NCI-H774 (cell line): ENCODE measurements around the gene ST7.
"Not testable (repeated sequence)": the region's sequence is repeated elsewhere in the genome, so short reads cannot be mapped to it uniquely, and the experiment has no call there.

Source experiments
- DNase-seq: peaks from one replicate; lab custom pipeline; 2025; lab: John Stamatoyannopoulos, UW

Gene ST7

DNA sequence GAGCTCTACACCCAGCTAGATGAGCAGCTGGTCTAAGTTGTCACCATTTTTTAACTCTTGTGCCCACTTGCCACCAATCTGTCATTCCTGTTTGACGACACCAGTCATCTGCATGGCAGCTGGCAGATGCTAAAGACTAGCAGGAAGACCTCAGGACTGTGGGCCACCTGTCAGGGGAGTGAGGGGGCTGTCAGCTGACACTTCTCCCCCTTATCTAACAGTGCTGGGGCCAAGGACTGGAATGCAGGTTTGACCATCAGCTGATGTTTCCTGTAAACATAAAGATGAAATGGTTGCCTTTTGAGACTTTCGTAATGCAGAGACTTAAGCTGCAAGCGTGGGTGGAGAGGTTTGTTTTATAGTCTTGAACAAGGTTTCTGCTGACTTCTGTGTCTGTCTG is 276.0 kb downstream of the ST7 start:
- DNase-seq, result no peak

DNA sequence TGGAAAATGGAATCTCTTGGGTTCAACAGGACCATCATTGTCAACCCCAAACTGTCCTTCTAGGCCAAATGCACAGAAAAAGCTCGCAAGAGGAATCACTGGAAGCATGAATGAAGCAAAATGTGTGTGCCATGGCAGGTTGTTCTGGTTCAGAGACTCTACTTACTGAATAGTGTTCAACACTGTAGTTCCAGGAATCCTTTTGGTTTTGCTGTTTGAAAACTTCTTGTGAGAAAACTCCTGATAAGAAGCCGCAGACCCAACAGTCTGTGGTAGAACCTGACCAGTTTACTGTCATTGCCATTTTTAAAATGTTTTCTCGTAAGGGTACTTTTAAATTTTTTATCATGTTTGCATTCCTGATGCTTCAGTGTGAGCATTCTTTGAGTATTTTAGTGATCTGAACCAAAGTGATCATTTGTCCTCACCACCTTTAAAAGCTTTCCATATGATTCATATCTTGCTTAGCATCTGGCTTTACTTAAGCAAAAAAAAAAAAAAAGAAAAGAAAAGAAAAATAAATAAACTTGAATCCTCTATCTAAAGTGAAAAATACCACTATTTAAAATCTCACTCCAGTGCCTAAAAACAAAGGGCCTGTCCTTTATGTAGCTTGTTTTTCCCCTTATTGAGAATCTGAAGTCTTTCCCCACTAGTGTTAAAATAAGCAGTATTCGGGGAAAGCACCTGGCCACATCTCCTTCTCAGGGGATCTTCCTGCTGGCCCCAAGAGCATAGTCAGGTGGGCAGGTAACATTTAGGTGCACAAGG is 277.2 kb downstream of the ST7 start:
- no peak for DNase-seq

DNA sequence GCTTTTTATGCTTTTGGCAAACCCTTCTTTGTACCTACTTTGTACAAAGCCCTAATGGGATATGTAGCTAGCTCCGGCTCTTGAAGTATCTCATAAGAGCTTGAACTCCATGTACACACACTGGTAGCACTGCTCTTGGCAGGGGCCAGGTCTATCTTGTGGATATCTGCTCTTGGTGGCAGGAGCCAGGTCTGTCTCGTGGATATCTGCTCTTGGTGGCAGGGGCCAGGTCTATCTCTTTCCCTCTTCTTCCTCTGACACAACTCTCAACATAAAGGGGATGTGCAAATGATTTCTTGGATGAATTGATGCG is 277.7 kb downstream of the ST7 start:
- DNase-seq, result no peak

DNA sequence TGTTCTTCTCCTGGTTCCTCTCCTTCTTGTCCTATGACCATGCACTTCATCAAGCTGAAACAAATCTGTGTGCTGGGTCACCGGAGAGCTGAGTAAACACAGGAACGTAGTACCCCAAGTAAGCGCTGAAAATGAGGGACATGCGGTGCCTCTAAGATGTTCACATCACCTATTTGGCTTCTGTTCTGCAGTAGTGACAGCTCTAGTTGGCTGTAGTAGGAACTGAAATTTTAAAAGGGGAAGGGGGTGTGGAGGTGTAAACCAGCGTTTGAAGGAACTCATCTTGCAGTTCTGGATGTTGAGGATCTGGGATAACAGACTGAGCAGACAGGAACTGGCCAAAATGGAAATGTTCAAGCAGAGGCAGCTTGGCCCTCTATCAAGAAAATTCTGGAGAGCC is 284.3 kb downstream of the ST7 start:
- DNase-seq, result no peak

DNA sequence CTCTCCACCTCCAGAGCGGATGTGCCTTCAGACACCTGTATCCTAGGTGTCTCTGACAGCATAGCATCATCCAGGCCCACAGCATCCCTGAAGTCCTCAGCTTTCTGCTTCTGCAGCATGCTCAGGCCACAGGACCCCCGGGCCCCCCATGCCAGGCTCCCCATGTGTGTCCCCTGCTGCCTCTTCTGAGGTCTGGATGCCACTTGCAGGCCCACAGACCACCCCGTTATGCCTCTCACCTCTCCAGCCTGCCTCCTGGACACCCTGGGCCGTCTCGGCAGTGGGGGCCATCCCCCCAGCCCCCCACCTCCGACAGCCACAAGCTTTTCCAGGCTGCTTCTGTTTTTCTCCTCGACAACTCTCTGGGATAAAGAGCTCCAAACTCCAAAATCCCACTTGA is 285.2 kb downstream of the ST7 start:
- DNase-seq, result no peak

DNA sequence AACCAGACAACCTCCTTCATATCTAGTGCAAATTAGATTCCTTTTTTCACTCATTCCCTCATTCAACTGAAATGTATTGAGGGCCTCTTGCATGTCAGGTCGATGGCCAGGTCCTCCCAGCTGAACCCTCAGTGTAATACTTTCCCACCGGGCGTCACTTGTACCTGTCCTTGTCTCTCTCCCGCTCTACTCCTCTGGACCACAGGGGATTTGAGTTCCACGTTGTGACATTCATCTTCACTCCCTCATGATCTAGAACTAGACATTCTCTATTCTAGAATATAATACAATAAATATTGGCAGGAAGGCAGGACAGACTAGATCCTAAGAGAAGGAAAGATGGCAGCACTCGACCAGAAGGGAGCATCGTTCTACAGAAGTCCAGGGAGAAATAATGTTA is 285.6 kb downstream of the ST7 start:
- no peak for DNase-seq

DNA sequence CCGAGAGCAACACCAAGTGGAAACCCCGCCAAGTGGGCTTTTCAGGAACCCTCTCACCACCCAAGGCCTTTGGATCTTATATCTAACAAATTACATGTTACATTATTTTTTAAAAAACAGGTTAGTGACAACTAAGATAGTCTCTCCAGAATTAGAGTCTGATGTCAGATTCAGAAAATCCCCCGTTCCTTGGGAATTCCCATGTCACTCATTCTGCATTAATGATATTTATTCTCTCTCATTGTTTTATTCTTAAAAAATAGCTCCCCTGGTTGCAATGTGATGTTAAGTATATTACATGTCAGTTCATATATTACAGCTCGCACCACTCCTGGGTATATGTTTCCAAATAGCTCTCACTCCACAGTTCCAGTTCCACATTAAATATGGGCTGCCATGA is 287.8 kb downstream of the ST7 start:
- no peak for DNase-seq

DNA sequence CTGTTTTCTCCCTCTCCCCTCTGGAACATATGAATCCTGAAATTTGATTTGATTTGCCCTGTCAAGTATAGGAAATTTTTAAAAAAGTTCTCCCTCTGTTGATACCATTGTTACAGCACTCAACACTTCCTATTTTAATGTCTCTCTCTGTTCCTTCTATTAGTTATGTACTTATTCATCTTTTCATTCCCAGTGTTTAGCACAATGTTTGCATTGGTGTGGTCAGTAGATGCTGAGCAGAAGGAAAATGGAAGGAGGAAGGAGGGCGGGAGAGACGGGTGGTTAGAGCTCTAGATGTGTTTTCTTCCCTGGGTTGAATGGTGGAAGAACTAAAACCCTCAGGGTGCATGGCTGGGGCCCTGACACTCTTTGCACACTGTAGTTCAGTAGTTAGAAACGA is 290.1 kb downstream of the ST7 start:
- DNase-seq, result no peak

DNA sequence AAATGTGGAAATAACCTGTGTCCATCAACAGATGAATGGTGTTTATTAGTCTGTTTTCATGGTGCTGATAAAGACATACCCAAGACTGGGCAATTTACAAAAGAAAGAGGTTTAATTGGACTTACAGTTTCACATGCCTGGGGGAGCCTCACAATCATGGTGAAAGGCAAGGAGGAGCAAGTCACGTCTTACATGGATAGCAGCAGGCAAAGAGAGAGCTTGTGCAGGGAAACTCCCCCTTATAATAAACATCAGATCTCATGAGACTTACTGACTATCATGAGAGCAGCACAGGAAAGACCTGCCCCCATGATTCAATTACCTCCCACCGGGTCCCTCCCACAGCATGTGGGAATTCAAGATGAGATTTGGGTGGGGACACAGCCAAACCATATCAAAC is 292.4 kb downstream of the ST7 start:
- DNase-seq, result not testable (repeated sequence)

DNA sequence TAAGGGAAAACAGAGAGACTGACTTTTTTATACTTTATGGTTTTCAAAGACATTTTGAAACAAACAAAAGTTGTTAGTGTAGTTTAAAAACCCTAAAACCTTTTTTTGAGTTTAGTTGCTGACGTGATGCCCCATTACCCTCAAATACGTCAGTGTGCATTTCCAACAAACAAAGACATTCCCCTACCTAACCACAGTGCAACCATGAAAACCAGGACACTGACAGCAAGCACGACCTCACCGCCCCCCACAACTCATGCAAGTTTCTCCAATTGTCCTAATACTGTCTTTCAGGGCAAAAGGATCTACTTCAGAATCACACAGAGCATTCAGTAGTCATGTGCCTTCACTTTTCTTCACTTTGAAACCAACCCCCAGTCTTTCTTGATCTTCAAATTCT is 294.5 kb downstream of the ST7 start:
- no peak for DNase-seq

DNA sequence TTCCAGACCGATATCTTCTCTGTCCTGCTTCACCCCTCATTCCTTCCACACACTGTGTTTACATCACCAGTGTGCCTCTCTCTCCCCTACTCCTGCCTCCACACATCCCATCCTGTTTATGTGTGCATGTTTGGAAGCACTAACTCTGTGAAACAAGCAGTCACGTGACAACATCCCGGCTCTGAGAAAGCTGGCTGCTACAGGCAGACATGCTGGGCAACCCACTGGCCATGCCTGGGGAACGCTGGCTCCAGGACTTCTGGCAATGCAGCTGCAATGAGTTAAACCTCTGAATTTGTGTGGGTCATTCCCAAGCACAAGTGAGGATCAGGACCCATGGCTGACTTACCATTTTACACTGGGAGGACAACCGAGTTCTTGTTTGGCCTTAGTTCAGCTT is 295.5 kb downstream of the ST7 start:
- no peak for DNase-seq

DNA sequence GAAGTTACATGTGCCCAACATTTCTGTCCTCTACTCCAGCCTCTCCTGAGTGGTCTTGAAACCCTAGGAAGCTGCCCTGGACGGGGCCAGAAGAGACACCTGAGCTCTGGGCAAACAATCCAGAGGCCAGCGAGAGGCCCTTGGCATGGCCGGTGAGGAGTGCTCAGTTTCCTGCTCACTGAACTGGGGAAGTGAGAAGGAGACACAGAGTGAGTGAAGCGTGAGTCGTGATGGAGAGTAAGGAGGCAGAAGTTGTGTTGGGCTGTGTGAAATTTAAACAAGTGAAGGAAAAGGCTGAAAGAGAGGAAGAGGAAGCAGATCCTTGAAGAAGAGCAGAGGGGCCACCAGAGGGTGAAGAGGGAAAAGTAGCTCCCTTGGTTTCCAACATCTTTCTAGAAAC is 296.4 kb downstream of the ST7 start:
- no peak for DNase-seq

DNA sequence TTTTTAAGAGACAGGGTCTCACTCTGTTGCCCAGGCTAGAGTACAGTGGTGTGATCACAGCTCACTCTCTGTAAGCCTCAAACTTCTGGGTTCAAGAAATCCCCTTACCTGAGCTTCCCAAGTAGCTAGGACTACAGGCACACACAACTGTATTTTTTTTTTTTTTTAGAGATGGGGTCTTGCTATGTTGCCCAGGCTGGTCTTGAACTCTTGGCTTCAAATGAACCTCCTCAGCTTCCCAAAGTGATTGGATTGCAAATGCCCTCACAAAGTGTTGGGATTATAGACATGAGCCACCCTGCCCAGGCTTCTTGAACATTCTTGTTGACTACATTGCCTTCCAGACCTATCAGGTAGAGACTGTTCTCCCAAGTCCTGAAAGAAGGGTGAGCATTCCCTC is 296.9 kb downstream of the ST7 start:
- no peak for DNase-seq

DNA sequence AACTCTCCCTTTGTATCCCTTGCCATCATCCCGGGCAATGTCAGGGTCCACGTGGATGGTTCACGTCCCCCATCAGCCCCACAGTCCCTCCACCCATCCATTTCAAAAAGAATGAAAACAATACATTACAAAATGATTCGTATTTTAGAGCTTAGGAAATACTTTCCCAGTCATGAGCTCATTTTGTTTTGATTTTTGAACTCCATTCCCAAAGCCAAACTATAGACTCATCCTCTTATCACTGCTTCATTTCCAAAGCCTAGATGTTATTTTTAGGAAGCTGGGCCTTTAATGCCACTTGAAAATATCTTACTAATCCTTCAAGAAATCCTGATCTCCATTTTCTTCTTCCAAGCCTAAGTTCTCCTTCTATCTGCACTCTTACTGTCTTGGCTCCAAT is 297.5 kb downstream of the ST7 start:
- DNase-seq, result no peak

DNA sequence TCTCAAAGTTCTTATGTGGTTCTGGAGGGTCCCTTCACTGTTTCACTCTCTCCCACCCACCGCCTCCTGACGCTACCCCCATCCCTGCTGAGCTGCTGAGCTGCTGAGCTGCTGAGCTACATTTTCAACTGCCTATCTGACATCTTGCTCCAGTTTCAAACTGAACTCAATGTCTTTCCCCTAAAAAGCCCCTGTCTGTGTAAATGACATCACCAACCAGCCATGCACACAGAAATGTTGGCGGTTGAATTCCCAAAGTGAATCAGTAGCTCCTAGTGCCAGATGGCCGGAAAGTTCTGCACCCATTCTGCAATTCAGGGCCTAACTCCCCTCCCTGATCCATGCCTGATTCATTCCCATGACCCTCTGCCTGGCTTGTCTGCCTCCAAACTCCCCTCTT is 298.4 kb downstream of the ST7 start:
- no peak for DNase-seq

DNA sequence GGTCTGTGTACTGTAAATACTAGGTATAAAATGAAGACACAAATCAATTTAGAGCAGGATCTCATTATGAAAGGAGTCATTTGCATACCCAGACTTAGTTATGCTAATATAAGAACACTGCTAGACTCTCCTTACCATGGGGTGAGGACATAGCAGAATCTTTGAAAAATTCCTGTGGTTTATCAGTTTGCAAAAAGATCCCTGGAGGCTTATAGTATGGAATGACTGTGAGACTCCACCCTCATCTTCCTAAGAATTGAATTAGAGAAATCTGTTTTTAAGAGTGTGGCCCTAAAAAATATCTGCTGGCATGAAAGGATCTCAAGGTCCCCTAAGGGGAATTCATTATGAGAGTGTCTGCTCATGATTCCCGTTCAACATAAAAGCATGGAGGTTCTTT is 306.3 kb downstream of the ST7 start:
- no peak for DNase-seq

DNA sequence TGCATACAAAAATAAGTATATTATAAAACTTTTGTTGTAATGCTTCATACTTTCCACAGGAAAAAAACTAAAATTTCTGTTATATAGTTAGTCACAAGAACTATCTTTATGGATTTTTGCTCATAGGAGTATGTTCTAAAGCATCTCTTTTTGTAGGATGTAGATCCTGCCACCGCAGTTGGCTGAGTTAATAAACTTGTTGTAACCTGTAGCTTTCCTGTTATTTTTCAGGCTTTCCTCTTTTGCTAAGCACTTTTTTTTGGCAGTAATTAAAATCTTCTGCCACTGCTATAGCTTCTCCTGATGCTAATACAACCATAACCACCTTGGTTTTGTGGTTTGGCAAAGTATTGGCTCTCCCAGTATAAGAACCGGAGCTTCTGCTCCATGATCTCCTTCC is 309.2 kb downstream of the ST7 start:
- DNase-seq, result no peak

DNA sequence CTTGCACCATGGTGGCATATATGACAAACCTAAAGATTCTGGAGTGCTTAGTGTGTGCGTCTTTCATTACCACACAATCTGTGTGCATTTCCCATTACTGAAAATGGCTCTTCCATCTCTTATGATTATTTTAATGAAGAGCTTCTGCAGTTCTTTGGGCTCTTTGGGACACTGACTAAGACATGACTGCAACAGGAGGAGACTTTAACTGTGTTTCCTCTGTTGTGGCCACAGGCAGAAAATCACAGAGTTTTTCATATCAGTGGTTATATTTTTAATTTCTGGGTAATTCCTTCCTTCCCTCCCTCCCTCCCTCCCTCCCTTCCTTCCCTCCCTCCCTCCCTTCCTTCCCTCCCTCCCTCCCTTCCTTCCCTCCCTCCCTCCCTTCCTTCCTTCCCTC is 311.4 kb downstream of the ST7 start:
- no peak for DNase-seq

DNA sequence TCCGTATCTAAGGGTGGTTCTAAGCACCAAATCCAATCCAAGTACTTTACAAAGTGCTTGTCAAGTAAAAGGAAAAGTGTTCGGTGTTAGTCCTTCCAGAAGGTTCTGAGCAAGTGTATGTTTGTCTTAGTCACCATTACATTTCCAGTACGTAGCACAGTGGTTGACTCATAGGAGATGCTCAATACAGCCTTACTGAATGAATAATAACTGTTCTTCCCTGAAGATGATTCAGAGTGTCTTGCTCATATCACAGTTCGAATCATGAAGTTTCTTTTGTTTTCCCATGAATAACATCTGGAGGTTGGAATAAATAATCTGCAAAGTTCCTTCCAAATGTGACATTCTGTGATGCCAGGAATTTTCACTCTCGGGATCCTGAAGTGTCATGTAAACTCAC is 316.1 kb downstream of the ST7 start:
- DNase-seq, result no peak

DNA sequence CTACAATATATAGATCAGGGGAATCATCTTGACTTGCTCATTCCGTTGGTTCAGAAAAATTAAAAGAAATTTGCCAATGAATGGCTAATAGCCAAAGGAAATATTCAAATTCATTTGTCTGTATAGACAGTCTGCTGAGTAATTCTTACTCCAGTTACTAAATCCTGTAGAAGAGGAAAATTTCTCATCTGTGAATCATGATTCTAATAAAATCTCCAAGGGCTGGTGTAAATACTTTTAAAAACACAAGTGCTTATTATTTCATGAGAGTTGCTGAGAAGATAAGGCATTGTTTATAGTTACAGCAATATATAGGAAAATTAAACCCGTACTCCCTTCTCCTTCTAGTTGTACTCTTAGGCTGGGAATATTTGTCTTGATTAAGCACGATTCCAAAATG is 316.6 kb downstream of the ST7 start:
- no peak for DNase-seq

DNA sequence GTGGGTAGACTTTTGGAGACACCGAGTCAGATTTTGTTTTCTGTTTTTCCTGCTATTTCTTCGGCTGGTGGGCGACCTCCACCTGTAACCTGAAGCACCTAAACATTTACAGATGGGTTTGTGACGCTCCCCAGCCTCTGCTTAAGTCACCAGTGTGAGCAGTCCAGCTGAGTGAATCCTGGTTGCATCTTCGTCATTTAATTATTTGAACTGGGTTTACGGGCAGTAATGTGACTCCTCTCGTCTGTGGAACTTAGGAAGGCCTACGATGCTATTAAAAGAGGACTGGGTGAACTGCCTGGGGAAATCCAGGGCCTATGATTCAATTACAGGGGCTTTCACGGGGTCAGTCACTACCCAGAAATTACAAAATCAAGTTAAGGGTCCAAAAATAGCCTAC is 317.1 kb downstream of the ST7 start:
- no peak for DNase-seq

DNA sequence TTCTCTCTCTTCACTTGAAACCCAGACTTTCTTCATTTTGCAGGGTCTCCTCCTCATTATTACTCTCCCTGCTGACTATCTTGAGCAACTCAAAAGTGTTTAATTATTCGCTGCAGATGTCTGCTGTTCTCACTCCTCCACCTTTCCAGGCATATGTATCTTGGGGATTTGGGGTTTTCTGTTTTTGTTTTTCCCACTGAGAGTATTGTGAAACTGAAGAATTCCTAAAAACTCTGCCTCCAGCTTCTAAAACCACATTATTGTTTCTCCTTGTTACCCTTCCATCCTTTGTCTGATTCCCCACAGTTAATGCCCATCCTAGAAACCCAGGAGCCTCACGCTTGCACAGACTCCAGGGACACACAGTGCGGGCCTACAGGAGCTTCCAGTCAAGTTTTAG is 318.3 kb downstream of the ST7 start:
- no peak for DNase-seq

DNA sequence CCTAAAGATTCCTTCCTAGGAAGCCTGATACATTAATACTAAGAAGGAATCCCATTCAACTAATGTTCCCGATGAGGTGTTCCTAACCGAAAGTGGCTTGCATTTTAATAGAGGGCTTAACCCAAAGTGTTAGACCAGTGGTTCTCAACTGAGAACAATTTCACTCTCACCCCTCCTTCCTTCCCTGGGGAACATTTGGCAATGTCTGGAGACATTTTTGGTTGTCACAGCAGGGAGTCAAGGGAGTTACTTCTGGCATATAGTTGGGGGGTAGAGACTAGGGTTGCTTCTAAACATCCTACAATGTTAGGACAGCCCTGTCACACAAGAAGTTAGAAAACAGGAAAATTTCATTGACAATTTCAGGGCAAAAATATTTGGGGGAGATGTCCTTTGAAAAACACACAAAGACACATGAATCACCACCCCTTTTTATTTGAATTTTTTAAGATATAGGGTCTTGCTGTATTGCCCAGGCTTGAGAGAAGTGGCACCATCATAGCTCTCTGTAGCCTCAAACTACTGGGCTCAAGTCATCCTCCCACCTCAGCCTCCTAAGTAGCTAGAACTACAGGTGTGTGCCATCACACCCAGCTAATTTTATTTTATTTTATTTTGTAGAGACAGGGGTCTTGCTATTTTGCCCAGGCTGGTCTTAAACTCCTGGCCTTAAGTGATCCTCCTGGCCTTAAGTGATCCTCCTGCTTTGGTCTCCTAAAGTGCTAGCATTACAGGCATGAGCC is 318.9 kb downstream of the ST7 start:
- DNase-seq, result no peak

DNA sequence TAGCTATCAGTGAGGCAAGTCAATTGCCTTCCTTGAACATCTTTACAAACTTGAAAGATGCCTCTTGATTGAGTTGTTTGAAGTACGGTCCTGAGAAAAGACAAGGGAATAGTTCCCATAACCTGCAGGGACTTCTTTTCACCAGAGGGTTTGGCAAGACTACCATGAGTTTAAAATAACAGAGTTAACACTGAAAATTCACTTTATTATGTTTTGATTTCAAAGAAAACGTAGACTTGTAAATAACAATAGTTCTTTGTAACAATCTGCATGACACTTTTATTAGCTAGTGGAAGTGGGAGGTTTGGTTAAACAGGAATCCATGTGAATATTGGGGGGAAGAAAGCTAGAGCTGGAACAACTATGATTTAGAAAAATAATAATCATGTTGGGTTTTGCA is 320.0 kb downstream of the ST7 start:
- no peak for DNase-seq
